LNCaP clone FGC (cell line): Measurements from ENCODE around the gene DECR2.
A peak's percentile ranks its signal among the peaks of the same experiment; 100 is the strongest.
"Not testable (repeated sequence)": the region's sequence is repeated elsewhere in the genome, so short reads cannot be mapped to it uniquely, and the experiment has no call there.

Source experiments
- DNase-seq: peaks from one replicate; pipeline ENCODE4 v3.0.0-alpha.2; 2011; ENCODE audit warnings: low read depth
- H3K4me3 ChIP-seq: 2 replicates; pipeline ENCODE4 v1.5.1; 2011; ENCODE audit warnings: mild to moderate bottlenecking, low read depth, low read length, control low read depth
- TF ChIP-seq, protein P1 (sequence below): IDR thresholded peaks from 2 replicates; pipeline ENCODE4 v1.5.1; 2012; ENCODE audit warnings: mild to moderate bottlenecking; ENCODE audit not compliant: control insufficient read depth, insufficient read depth; ENCODE audit errors: extremely low read depth

The DECR2 gene

DNA sequence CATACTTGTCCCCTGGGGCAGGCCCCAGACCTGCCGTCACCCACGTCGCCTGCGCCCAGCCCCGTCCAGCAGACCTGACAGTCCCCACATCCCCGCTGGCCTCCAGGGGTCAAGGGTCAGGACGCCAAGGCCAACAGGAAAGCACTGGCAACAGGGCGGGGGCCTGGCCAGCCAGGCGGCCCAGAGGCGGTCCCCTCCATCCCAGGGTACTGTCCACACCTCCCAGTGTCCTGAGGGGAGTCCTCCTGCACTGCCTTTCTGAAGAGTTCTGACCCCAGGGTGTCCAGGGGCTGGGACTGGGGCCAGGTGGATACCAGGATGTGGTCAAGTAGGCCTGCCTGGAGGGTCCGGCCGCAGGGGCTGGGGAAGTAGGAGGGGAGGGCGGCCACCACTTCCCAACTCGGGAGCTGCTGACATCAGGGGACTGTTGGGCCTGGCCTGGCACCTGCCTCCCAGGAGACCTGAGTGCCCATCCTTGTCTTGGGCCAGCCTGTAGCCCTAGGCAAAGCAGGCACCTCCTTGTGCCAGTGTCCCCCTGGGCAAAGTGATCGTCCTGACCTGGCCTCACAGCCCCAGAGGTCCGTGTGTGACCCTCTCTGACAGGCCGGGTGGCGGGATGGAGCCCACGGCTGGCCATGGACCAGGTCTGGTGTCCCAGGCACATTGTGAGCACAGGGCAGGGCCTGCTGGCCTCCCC lies 42.5 kb upstream of the DECR2 start:
- TF ChIP-seq, protein P1, sequence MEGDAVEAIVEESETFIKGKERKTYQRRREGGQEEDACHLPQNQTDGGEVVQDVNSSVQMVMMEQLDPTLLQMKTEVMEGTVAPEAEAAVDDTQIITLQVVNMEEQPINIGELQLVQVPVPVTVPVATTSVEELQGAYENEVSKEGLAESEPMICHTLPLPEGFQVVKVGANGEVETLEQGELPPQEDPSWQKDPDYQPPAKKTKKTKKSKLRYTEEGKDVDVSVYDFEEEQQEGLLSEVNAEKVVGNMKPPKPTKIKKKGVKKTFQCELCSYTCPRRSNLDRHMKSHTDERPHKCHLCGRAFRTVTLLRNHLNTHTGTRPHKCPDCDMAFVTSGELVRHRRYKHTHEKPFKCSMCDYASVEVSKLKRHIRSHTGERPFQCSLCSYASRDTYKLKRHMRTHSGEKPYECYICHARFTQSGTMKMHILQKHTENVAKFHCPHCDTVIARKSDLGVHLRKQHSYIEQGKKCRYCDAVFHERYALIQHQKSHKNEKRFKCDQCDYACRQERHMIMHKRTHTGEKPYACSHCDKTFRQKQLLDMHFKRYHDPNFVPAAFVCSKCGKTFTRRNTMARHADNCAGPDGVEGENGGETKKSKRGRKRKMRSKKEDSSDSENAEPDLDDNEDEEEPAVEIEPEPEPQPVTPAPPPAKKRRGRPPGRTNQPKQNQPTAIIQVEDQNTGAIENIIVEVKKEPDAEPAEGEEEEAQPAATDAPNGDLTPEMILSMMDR = no peak
- no peak for DNase-seq
- no peak overlapping the region for H3K4me3 ChIP-seq

- DNase-seq = no peak
- no peak overlapping the region for H3K4me3 ChIP-seq
- TF ChIP-seq, protein P1 = no peak
Measured at GRCh38 chr16:359871-360697, 41.6 kb upstream of the DECR2 start.

DNA sequence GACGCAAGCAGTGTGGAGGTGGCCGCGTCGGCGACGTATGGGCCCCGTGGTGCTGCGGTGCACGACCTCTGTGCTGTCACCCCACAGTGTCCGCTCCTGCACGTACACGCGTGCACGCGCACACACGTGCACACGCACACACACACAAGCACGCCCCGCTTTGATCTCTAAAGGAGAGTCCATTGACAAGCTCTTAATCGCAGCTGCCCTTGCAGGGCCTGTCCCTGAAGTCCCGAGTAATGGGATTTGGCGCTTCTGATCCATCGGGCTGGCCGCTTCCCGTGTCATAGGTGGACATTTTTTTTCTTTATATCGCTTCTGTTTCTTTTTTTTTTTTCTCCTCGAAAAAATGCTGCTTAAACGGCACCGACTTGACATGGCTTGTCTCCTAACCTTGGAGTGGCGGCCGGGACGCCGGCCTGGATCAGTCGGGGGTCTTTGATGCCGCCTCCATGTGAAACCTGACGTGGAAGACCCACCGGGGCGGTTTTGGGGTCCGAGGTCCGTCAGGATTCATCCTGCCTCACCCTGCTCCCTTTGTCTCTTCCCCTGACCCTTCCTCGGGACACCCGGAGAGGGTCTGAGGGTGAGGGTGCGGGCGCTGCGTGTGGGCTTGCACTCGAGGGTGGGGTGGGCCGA lies 40.9 kb upstream of the DECR2 start:
- DNase-seq = no peak
- no peak overlapping the region for H3K4me3 ChIP-seq
- TF ChIP-seq, protein P1 = no peak

GRCh38 chr16:361341-361871 lies 40.3 kb upstream of the DECR2 start:
- TF ChIP-seq, protein P1 = no peak
- DNase-seq = no peak
- H3K4me3 ChIP-seq = no peak overlapping the region

- TF ChIP-seq, protein P1 = peak; percentile 97
- no peak overlapping the region for H3K4me3 ChIP-seq
- peak; percentile 62 for DNase-seq
Measured at GRCh38 chr16:361872-362701, 39.6 kb upstream of the DECR2 start.

GRCh38 chr16:362702-362999 lies 39.0 kb upstream of the DECR2 start:
- DNase-seq, H3K4me3 ChIP-seq: not testable (repeated sequence)
